Measurements from ENCODE around the gene ART5. TPM values are rescaled to one million over a fixed set of nuclear protein-coding genes. Genes with fewer than 3 reads are reported as not detected.
"Not testable (repeated sequence)": the region's sequence is repeated elsewhere in the genome, so short reads cannot be mapped to it uniquely, and the experiment has no call there.

ART5 gene
- total RNA-seq, 1 experiment from 2014 or later = not detected

DNA sequence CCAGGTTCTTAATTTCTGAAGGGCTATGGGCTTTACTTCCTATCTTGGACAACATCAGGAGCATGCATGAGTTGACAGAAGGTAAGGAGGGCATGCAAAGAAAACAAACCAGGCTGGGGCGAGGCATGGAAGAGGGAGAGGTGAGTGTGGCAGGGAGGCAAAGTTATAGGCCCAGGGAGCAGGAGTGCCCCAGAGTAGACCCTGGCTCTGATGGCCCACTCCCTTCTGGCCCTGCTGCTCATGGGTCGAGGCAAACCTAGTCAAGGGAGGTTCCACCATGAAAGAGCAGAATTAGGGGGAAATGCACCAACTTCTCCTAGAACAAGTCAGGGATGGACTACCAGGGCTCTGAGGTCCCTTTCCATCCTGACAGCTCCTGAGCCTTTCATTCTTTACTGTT, 19.2 kb upstream of the ART5 start:
- CTCF ChIA-PET = no interaction called here
- H3K79me2 ChIP-seq (ENCODE audit: low read depth) = no peaks in the 10 kb centered on the region

DNA sequence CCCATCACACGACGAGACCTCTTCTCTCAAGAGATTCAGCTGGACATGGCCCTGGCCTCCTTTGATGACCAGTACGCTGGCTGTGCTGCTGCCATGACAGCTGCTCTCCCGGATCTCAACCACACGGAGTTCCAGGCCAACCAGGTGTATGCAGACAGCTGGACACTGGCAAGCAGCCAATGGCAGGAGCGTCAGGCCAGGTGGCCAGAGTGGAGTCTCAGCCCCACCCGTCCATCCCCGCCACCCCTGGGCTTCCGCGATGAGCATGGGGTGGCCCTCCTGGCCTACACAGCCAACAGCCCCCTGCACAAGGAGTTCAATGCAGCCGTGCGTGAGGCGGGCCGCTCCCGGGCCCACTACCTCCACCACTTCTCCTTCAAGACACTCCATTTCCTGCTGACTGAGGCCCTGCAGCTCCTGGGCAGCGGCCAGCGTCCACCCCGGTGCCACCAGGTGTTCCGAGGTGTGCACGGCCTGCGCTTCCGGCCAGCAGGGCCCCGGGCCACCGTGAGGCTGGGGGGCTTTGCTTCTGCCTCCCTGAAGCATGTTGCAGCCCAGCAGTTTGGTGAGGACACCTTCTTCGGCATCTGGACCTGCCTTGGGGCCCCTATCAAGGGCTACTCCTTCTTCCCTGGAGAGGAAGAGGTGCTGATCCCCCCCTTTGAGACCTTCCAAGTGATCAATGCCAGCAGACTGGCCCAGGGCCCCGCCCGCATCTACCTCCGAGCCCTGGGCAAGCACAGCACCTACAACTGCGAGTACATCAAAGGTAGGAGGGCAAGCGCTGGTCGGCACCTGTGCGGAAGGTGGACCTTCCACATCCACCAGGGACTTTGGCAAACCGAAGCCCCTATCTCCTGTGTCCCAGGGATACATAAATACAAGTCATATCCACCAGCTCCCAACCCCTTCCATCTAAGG, 18.1 kb upstream of the ART5 start:
- H3K36me3 ChIP-seq (ENCODE audit: low read depth) = no peaks in the 10 kb centered on the region
- ChIA-PET CTCF (no interaction called here), POLR2A (ENCODE audit: unreplicated experiment) (no interaction called here)
- no peaks in the 10 kb centered on the region for H3K79me2 ChIP-seq (ENCODE audit: low read depth)
- H3K4me3 ChIP-seq = no peak overlapping the region
- H2AFZ ChIP-seq = no peak overlapping the region
- no peak overlapping the region for H3K4me2 ChIP-seq
- no peak overlapping the region for H3K27ac ChIP-seq
- no peak for DNase-seq
- H3K27me3 ChIP-seq (ENCODE audit: insufficient read depth, low read depth) = 0 out of 2 replicates have a peak, but pooled peaks cover 4% of the 10 kb centered on the region
- intact Hi-C loops (cut with micrococcal nuclease; ENCODE audit: unreplicated experiment) = no loop called here
- no peaks in the 10 kb centered on the region for H3K4me1 ChIP-seq (replicated peaks; ENCODE audit: insufficient read depth)
- H4K20me1 ChIP-seq (ENCODE audit: insufficient read depth) = no peaks in the 10 kb centered on the region
- TF ChIP-seq, protein P1, sequence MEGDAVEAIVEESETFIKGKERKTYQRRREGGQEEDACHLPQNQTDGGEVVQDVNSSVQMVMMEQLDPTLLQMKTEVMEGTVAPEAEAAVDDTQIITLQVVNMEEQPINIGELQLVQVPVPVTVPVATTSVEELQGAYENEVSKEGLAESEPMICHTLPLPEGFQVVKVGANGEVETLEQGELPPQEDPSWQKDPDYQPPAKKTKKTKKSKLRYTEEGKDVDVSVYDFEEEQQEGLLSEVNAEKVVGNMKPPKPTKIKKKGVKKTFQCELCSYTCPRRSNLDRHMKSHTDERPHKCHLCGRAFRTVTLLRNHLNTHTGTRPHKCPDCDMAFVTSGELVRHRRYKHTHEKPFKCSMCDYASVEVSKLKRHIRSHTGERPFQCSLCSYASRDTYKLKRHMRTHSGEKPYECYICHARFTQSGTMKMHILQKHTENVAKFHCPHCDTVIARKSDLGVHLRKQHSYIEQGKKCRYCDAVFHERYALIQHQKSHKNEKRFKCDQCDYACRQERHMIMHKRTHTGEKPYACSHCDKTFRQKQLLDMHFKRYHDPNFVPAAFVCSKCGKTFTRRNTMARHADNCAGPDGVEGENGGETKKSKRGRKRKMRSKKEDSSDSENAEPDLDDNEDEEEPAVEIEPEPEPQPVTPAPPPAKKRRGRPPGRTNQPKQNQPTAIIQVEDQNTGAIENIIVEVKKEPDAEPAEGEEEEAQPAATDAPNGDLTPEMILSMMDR (conservative IDR thresholded peaks at IDR 0.05) = no peak
- no peak for TF ChIP-seq EZH2 (IDR thresholded peaks at IDR 0.05; ENCODE audit: low read depth)
- H3F3A ChIP-seq (ENCODE audit: insufficient read depth, low read depth) = no peaks in the 10 kb centered on the region
- no TSS peak for BruUV-seq (replicated peaks)
- no peaks in the 10 kb centered on the region for H3K9me3 ChIP-seq (ENCODE audit: insufficient read depth, low read depth)
- H3K9me2 ChIP-seq (ENCODE audit: insufficient read depth) = no peaks in the 10 kb centered on the region

More for the DNA sequence above, 19.2 kb upstream of the ART5 start:
- intact Hi-C loops (cut with micrococcal nuclease; ENCODE audit: unreplicated experiment) = no loop called here
- POLR2A ChIA-PET (ENCODE audit: unreplicated experiment) = no interaction called here
- Histone ChIP-seq H3K9me3 (ENCODE audit: insufficient read depth, low read depth) (no peaks in the 10 kb centered on the region), H3K4me2 (no peak overlapping the region), H2AFZ (no peak overlapping the region), H4K20me1 (ENCODE audit: insufficient read depth) (no peaks in the 10 kb centered on the region), H3F3A (ENCODE audit: insufficient read depth, low read depth) (no peaks in the 10 kb centered on the region), H3K4me1 (replicated peaks; ENCODE audit: insufficient read depth) (no peaks in the 10 kb centered on the region), H3K27ac (no peak overlapping the region), H3K27me3 (ENCODE audit: insufficient read depth, low read depth) (no peaks in the 10 kb centered on the region), H3K4me3 (no peak overlapping the region), H3K36me3 (ENCODE audit: low read depth) (no peaks in the 10 kb centered on the region), H3K9me2 (ENCODE audit: insufficient read depth) (no peaks in the 10 kb centered on the region)
- BruUV-seq (replicated peaks) = no TSS peak
- DNase-seq = no peak
- no peak for TF ChIP-seq EZH2 (IDR thresholded peaks at IDR 0.05; ENCODE audit: low read depth)

DNA sequence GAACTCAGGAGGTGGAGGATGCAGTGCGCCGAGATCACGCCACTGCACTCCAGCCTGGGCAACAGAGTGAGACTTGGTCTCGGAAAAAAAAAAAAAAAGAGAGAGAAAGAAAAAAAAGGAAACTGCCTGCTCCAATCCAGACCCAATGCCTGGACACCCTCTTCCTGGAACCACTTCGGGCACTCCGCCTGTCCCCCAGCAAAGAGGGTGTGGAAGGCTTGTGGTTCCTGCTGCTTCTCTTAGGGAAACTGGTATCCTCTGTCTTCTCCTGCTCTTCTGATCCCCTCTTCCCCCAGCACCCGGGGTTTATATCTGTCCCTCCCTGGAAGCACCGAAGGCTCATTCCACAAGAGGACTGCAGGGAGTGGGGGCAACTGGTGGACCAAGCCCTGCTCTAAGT, 16.5 kb upstream of the ART5 start:
- TF ChIP-seq EZH2 (IDR thresholded peaks at IDR 0.05; ENCODE audit: low read depth) = no peak
- TF ChIP-seq, protein P1 (conservative IDR thresholded peaks at IDR 0.05) = no peak
- H3K9me2 ChIP-seq (ENCODE audit: insufficient read depth) = no peaks in the 10 kb centered on the region
- H3F3A ChIP-seq (ENCODE audit: insufficient read depth, low read depth) = no peaks in the 10 kb centered on the region
- peaks cover 7% of the 10 kb centered on the region; the same call in 1 of the 2 replicates for H3K27me3 ChIP-seq (ENCODE audit: insufficient read depth, low read depth)
- ChIA-PET POLR2A (ENCODE audit: unreplicated experiment) (no interaction called here), CTCF (no interaction called here)
- H3K4me1 ChIP-seq (replicated peaks; ENCODE audit: insufficient read depth) = no peaks in the 10 kb centered on the region
- intact Hi-C loops (cut with micrococcal nuclease; ENCODE audit: unreplicated experiment) = no loop called here
- BruUV-seq (replicated peaks) = no TSS peak
- H4K20me1 ChIP-seq (ENCODE audit: insufficient read depth) = no peaks in the 10 kb centered on the region
- DNase-seq = no peak
- no peak overlapping the region for H3K4me2 ChIP-seq
- no peaks in the 10 kb centered on the region for H3K36me3 ChIP-seq (ENCODE audit: low read depth)
- H3K79me2 ChIP-seq (ENCODE audit: low read depth) = no peaks in the 10 kb centered on the region
- no peak overlapping the region for H3K4me3 ChIP-seq
- no peak overlapping the region for H3K27ac ChIP-seq
- H2AFZ ChIP-seq = no peak overlapping the region
- H3K9me3 ChIP-seq (ENCODE audit: insufficient read depth, low read depth) = no peaks in the 10 kb centered on the region

DNA sequence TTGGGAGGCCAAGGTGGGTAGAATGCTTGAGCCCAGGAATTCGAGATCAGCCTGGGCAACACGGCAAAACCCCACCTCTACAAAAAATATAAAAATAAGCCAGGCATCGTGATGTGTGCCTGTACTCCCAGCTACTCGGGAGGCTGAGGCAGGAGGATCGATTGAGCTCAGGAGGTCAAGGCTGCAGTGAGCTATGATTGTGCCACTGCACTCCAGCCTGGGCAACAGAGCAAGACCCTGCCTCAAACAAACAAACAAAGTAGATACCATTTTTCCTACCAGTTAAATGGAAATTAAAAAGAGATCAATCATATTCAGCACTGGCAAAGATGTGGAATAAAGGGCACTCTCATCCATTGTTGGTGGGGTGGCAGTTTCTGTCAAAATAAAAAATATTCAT, 15.5 kb upstream of the ART5 start:
- H4K20me1 ChIP-seq (ENCODE audit: insufficient read depth); intact Hi-C loops (cut with micrococcal nuclease; ENCODE audit: unreplicated experiment); DNase-seq; H3K4me2 ChIP-seq; H3K36me3 ChIP-seq (ENCODE audit: low read depth); H3K9me3 ChIP-seq (ENCODE audit: insufficient read depth, low read depth); POLR2A ChIA-PET (ENCODE audit: unreplicated experiment); H2AFZ ChIP-seq; CTCF ChIA-PET; H3K4me1 ChIP-seq (replicated peaks; ENCODE audit: insufficient read depth); H3K27ac ChIP-seq; BruUV-seq (replicated peaks); H3K27me3 ChIP-seq (ENCODE audit: insufficient read depth, low read depth); H3K9me2 ChIP-seq (ENCODE audit: insufficient read depth); H3K79me2 ChIP-seq (ENCODE audit: low read depth); H3F3A ChIP-seq (ENCODE audit: insufficient read depth, low read depth); H3K4me3 ChIP-seq: not testable (repeated sequence)

Measured in PC-9 (cell line).